ENCODE measurements around the gene FBXW4.

The FBXW4 gene

GRCh38 chr10:101561068-101561915, 133.7 kb downstream of the FBXW4 start:
- DNase-seq, result no peak
- Histone ChIP-seq H3K27me3 (peaks cover 0 to 67% of the 10 kb centered on the region in 2 donors), H3K4me3 (no peak overlapping the region), H3K4me1 (peaks cover 0 to 6% (median 2%) of the 10 kb centered on the region in 4 donors), H3K36me3 (no peaks in the 10 kb centered on the region), H3K9me3 (no peaks in the 10 kb centered on the region), H3K27ac (no peak overlapping the region)
- TF ChIP-seq, protein P1, sequence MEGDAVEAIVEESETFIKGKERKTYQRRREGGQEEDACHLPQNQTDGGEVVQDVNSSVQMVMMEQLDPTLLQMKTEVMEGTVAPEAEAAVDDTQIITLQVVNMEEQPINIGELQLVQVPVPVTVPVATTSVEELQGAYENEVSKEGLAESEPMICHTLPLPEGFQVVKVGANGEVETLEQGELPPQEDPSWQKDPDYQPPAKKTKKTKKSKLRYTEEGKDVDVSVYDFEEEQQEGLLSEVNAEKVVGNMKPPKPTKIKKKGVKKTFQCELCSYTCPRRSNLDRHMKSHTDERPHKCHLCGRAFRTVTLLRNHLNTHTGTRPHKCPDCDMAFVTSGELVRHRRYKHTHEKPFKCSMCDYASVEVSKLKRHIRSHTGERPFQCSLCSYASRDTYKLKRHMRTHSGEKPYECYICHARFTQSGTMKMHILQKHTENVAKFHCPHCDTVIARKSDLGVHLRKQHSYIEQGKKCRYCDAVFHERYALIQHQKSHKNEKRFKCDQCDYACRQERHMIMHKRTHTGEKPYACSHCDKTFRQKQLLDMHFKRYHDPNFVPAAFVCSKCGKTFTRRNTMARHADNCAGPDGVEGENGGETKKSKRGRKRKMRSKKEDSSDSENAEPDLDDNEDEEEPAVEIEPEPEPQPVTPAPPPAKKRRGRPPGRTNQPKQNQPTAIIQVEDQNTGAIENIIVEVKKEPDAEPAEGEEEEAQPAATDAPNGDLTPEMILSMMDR (IDR thresholded peaks at IDR 0.05), result no peak
- intact Hi-C loops (cut with DNase I; ENCODE audit: low total_unique reads), result loop anchor here (10.0 kb wide), 1 partner anchor 286 kb away; no protein-coding TSS in a partner anchor

Data from tibial artery (tissue), 4 donors.